HepG2 (cell line): ENCODE results near the gene EMILIN3. TPM values are rescaled to one million over a fixed set of nuclear protein-coding genes. Genes with fewer than 3 reads are reported as not detected.

ENCODE experiments used
- CEBPB ChIP-seq: IDR thresholded peaks from 2 replicates; pipeline ENCODE4 v1.6.1; 2011; ENCODE audit warnings: low read depth, low read length, improper control_type of control experiment, borderline replicate concordance
- IKZF1 ChIP-seq: fragments of 450-650 bp; IDR thresholded peaks from 2 replicates; pipeline ENCODE4 v1.7.1; 2016
- ISL2 ChIP-seq: sonication (generic); formaldehyde crosslinking; IDR thresholded peaks from 2 replicates; pipeline ENCODE4 v1.5.0; 2020; ENCODE audit warnings: missing genetic modification reagents
- MEF2D ChIP-seq: sonication (generic); formaldehyde crosslinking; IDR thresholded peaks from 2 replicates; pipeline ENCODE4 v1.5.1; 2020; ENCODE audit warnings: mild to moderate bottlenecking, missing genetic modification reagents
- MYNN ChIP-seq: sonication (generic); formaldehyde crosslinking; IDR thresholded peaks from 2 replicates; pipeline ENCODE4 v1.4.0; 2020; ENCODE audit warnings: mild to moderate bottlenecking, low read depth, missing genetic modification reagents
- NCOA1 ChIP-seq: sonication (generic); formaldehyde crosslinking; IDR thresholded peaks from 2 replicates; pipeline ENCODE4 v1.9.0; 2021; ENCODE audit warnings: missing genetic modification reagents
- POLR2AphosphoS5 ChIP-seq: IDR thresholded peaks from 2 replicates; pipeline ENCODE4 v1.6.1; 2012; ENCODE audit warnings: low read depth, low read length
- RXRB ChIP-seq: IDR thresholded peaks from 2 replicates; pipeline ENCODE4 v1.6.1; 2016; ENCODE audit warnings: borderline replicate concordance, missing genetic modification reagents, missing compliant biosample characterization
- SIX4 ChIP-seq: sonication (generic); formaldehyde crosslinking; IDR thresholded peaks from 2 replicates; pipeline ENCODE4 v1.4.0; 2020; ENCODE audit warnings: missing genetic modification reagents
- SKI ChIP-seq: fragments of 450-650 bp; IDR thresholded peaks from one replicate; pipeline ENCODE4 v1.6.1; 2018; ENCODE audit warnings: mild to moderate bottlenecking; ENCODE audit not compliant: partially characterized antibody
- SMAD9 ChIP-seq: sonication (generic); formaldehyde crosslinking; IDR thresholded peaks from 2 replicates; pipeline ENCODE4 v1.5.1; 2020; ENCODE audit warnings: mild to moderate bottlenecking, missing genetic modification reagents
- THAP11 ChIP-seq: IDR thresholded peaks from 2 replicates; pipeline ENCODE4 v1.6.1; 2016; ENCODE audit warnings: missing biosample characterization, missing genetic modification reagents
- TOE1 ChIP-seq: sonication (generic); formaldehyde crosslinking; IDR thresholded peaks from 2 replicates; pipeline ENCODE4 v1.4.0; 2020; ENCODE audit warnings: mild to moderate bottlenecking, missing genetic modification reagents
- ZNF263 ChIP-seq: sonication (generic); formaldehyde crosslinking; IDR thresholded peaks from 2 replicates; pipeline ENCODE4 v1.4.0; 2020; ENCODE audit warnings: missing genetic modification reagents
- ZNF747 ChIP-seq: sonication (generic); formaldehyde crosslinking; IDR thresholded peaks from 2 replicates; pipeline ENCODE4 v1.8.1; 2023; ENCODE audit warnings: missing genetic modification reagents, mild to moderate bottlenecking, borderline replicate concordance
- ZNF83 ChIP-seq: sonication (generic); formaldehyde crosslinking; IDR thresholded peaks from 2 replicates; pipeline ENCODE4 v1.4.0; 2020; ENCODE audit warnings: missing genetic modification reagents, mild to moderate bottlenecking, borderline replicate concordance
- polyA plus RNA-seq, 8 experiments: library from polyadenylated mRNA; depleted of rRNA in 3 of 8; stranded (reverse) in 7 of 8; unstranded in 1 of 8; fragments of >200 nt; fragmentation: Illumina TruSeq in 4 of 8; extraction: Trizol in 4 of 8; gene quantifications; 2 replicates each; pipeline versions ENCODE4 v1.2.1 to v1.2.3, GENCODE V29; 2011 to 2016; ENCODE audit warnings: low read depth in 4 of 8, missing spikeins in 1 of 8, mixed read lengths in 1 of 8; ENCODE audit not compliant: insufficient read depth in 1 of 8
- total RNA-seq, 5 experiments: library from RNA; depleted of rRNA; stranded (reverse); fragments of >200 nt; fragmentation: Illumina TruSeq; extraction: Trizol; gene quantifications; 2 replicates each; pipeline ENCODE4 v1.2.3, GENCODE V29; 2016; ENCODE audit warnings: low read depth in 1 of 5
- TF ChIP-seq, protein P1 (sequence below): sonication (generic); formaldehyde crosslinking; IDR thresholded peaks from 2 replicates; pipeline ENCODE4 v1.8.0; 2022; ENCODE audit warnings: mild to moderate bottlenecking, missing genetic modification reagents, borderline replicate concordance
- TF ChIP-seq, protein P2 (sequence below): sonication (generic); formaldehyde crosslinking; conservative IDR thresholded peaks from 2 replicates; pipeline ENCODE4 v1.8.0; 2022; ENCODE audit warnings: missing genetic modification reagents
- TF ChIP-seq, protein P3 (sequence below): sonication (generic); formaldehyde crosslinking; IDR thresholded peaks from 2 replicates; pipeline ENCODE4 v1.8.1; 2023; ENCODE audit warnings: missing genetic modification reagents, inconsistent platforms, borderline replicate concordance
- TF ChIP-seq, protein P4 (sequence below): sonication (generic); formaldehyde crosslinking; IDR thresholded peaks from 2 replicates; pipeline ENCODE4 v1.4.0; 2020; ENCODE audit warnings: missing genetic modification reagents

Gene EMILIN3
- total and polyA plus RNA-seq, 2 of the 13 experiments (the other 11 are each of a cell fraction or from before 2014, with no cell fraction given): 0.25 to 0.29 TPM

DNA sequence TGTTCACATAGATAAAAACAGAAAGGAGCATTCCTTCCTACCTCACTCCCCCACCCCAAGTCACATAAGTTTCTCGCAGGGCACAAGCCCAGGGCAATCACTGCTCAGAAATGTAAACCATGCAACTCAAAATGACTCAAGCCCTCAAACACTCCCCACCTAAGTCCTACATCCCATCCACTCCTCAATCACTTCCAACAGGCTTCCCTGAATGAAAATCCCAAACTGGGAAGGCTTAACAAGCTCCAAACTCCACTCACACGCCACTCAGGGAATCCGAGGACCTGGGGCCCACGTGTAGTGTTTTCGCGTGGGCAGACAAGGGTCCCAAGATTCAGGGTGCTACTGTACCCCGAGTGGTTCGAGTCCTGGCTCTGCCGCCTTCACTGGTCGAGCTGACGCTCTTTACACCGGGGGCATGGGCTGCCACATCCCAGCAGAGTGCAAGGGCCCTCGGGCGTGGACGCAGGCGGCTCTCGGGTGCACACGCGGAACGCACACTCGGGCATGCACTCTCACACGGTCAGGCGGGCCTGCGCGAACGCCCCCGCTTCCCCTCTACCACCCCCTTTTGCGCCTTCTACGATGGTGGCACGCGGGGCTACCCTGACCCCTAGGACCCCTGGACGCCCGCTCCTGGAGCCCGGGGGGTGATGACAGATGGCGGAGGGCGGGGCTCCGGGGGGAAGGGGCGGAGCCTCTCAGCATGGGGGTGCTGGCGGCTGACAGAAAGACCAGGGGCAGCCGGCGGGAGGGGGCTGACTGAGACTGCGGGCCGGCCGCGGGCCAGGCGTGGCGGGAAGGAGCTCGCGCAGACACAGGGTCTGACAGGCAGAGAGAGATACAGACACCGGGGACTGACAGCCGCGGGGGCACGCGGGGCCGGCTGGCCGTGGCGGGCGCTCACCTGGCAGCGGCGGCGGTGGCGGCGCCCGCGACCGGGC is 49.7 kb downstream of the EMILIN3 start (continued):
- TF ChIP-seq, protein P1, sequence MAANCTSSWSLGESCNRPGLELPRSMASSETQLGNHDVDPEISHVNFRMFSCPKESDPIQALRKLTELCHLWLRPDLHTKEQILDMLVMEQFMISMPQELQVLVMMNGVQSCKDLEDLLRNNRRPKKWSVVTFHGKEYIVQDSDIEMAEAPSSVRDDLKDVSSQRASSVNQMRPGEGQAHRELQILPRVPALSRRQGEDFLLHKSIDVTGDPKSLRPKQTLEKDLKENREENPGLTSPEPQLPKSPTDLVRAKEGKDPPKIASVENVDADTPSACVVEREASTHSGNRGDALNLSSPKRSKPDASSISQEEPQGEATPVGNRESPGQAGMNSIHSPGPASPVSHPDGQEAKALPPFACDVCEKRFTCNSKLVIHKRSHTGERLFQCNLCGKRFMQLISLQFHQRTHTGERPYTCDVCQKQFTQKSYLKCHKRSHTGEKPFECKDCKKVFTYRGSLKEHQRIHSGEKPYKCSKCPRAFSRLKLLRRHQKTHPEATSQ (CRISPR knock-in tag): 0 out of 2 replicates have a peak, but pooled peaks have one; percentile 18
- TF ChIP-seq ZNF747 (CRISPR knock-in tag) (no peak; the same call in 1 of the 2 replicates), CEBPB (no peak), NCOA1 (CRISPR knock-in tag) (no peak; the same call in 1 of the 2 replicates), TOE1 (CRISPR knock-in tag) (no peak; the same call in 1 of the 2 replicates), SIX4 (CRISPR knock-in tag) (no peak), SMAD9 (CRISPR knock-in tag) (no peak), ISL2 (CRISPR knock-in tag) (no peak; the same call in 1 of the 2 replicates), THAP11 (CRISPR knock-in tag) (peak; percentile 25; the same call in 1 of the 2 replicates), POLR2AphosphoS5 (no peak; the same call in 1 of the 2 replicates), ZNF263 (CRISPR knock-in tag) (no peak), IKZF1 (no peak), MEF2D (peak; percentile 63; the same call in 1 of the 2 replicates), ZNF83 (CRISPR knock-in tag) (peak; percentile 92), MYNN (CRISPR knock-in tag) (0 out of 2 replicates have a peak, but pooled peaks have one; percentile 79), SKI (no peak), RXRB (CRISPR knock-in tag) (no peak)
- TF ChIP-seq, protein P2, sequence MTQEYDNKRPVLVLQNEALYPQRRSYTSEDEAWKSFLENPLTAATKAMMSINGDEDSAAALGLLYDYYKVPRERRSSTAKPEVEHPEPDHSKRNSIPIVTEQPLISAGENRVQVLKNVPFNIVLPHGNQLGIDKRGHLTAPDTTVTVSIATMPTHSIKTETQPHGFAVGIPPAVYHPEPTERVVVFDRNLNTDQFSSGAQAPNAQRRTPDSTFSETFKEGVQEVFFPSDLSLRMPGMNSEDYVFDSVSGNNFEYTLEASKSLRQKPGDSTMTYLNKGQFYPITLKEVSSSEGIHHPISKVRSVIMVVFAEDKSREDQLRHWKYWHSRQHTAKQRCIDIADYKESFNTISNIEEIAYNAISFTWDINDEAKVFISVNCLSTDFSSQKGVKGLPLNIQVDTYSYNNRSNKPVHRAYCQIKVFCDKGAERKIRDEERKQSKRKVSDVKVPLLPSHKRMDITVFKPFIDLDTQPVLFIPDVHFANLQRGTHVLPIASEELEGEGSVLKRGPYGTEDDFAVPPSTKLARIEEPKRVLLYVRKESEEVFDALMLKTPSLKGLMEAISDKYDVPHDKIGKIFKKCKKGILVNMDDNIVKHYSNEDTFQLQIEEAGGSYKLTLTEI (CRISPR knock-in tag): no peak; the same call in 1 of the 2 replicates
- TF ChIP-seq, protein P3, sequence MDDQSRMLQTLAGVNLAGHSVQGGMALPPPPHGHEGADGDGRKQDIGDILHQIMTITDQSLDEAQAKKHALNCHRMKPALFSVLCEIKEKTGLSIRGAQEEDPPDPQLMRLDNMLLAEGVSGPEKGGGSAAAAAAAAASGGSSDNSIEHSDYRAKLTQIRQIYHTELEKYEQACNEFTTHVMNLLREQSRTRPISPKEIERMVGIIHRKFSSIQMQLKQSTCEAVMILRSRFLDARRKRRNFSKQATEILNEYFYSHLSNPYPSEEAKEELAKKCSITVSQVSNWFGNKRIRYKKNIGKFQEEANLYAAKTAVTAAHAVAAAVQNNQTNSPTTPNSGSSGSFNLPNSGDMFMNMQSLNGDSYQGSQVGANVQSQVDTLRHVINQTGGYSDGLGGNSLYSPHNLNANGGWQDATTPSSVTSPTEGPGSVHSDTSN (CRISPR knock-in tag): no peak; the same call in 1 of the 2 replicates
- TF ChIP-seq, protein P4, sequence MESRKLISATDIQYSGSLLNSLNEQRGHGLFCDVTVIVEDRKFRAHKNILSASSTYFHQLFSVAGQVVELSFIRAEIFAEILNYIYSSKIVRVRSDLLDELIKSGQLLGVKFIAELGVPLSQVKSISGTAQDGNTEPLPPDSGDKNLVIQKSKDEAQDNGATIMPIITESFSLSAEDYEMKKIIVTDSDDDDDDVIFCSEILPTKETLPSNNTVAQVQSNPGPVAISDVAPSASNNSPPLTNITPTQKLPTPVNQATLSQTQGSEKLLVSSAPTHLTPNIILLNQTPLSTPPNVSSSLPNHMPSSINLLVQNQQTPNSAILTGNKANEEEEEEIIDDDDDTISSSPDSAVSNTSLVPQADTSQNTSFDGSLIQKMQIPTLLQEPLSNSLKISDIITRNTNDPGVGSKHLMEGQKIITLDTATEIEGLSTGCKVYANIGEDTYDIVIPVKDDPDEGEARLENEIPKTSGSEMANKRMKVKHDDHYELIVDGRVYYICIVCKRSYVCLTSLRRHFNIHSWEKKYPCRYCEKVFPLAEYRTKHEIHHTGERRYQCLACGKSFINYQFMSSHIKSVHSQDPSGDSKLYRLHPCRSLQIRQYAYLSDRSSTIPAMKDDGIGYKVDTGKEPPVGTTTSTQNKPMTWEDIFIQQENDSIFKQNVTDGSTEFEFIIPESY (CRISPR knock-in tag): no peak
